Endothelial cell of umbilical vein (primary cell): ENCODE data around the gene SLC12A7.

Experiments used
- CTCF ChIP-seq, 2 donors: IDR thresholded peaks; 1 replicate in 1 of 2; 2 replicates in 1 of 2; pipeline ENCODE4 v1.5.1; 2011; ENCODE audit warnings: low read length in 2 of 2, mild to moderate bottlenecking in 2 of 2, moderate library complexity in 2 of 2, control low read depth in 1 of 2, inconsistent platforms in 1 of 2, low read depth in 1 of 2; ENCODE audit not compliant: insufficient read depth in 1 of 2; ENCODE audit errors: extremely low read depth in 1 of 2
- EZH2 ChIP-seq: IDR thresholded peaks from 2 replicates; pipeline ENCODE4 v1.6.1; 2012; ENCODE audit warnings: borderline replicate concordance, low read depth, mild to moderate bottlenecking, moderate library complexity, low read length, inconsistent platforms; ENCODE audit not compliant: severe bottlenecking
- MYC ChIP-seq: IDR thresholded peaks from one replicate; pipeline ENCODE4 v1.6.1; 2011; ENCODE audit warnings: mild to moderate bottlenecking, low read depth, low read length
- POLR2A ChIP-seq: IDR thresholded peaks from 2 replicates; pipeline ENCODE4 v1.6.1; 2012; ENCODE audit warnings: low read depth, mild to moderate bottlenecking, control low read depth, low read length
- POLR2AphosphoS5 ChIP-seq: IDR thresholded peaks from 2 replicates; pipeline ENCODE4 v1.6.1; 2012; ENCODE audit warnings: low read depth, mild to moderate bottlenecking, control low read depth, low read length, moderate library complexity; ENCODE audit not compliant: insufficient read depth

GRCh38 chr5:1093361-1093760 is 18.5 kb downstream of the SLC12A7 start:
- TF ChIP-seq CTCF (IDR thresholded peaks at IDR 0.05; ENCODE audit: extremely low read depth in 1 of 2, insufficient read depth in 1 of 2, low read depth in 1 of 2, low read length in 2 of 2), result no peak
- TF ChIP-seq MYC, result no peak
- TF ChIP-seq POLR2A, result no peak
- TF ChIP-seq EZH2, result no peak
- TF ChIP-seq POLR2AphosphoS5, result no peak
